ENCODE data around the gene ENKD1. TPM values are rescaled to one million over a fixed set of nuclear protein-coding genes. Genes with fewer than 3 reads are reported as not detected.

The ENKD1 gene
- total and polyA plus RNA-seq, 10 of the 15 experiments (the other 5 are each of a cell fraction or from before 2014, with no cell fraction given) = 0.19 to 8.1 (median 2.8) TPM

- TF ChIP-seq NKRF (conservative IDR thresholded peaks at IDR 0.05) = peak; percentile 40
- TF ChIP-seq CTCF (IDR thresholded peaks at IDR 0.05 in 2 of 3, conservative IDR thresholded peaks at IDR 0.05 in 1 of 3; ENCODE audit: control insufficient read depth in 2 of 3, extremely low read depth in 1 of 3, insufficient read depth in 1 of 3, low read depth in 3 of 3, low read length in 3 of 3) = no peak
- no peak for TF ChIP-seq RBBP5 (conservative IDR thresholded peaks at IDR 0.05)
- peak; percentile 75 for TF ChIP-seq MXI1 (IDR thresholded peaks at IDR 0.05; ENCODE audit: low read depth, low read length)
- 0 out of 2 replicates have a peak, but pooled peaks have one; percentile 13 for TF ChIP-seq PKNOX1 (IDR thresholded peaks at IDR 0.05)
- peak; percentile 75 for TF ChIP-seq BMI1 (IDR thresholded peaks at IDR 0.05; ENCODE audit: borderline replicate concordance)
- TF ChIP-seq CHD4 (IDR thresholded peaks at IDR 0.05) = no peak
- peak; percentile 20 for TF ChIP-seq BCL3 (IDR thresholded peaks at IDR 0.05; ENCODE audit: borderline replicate concordance, insufficient read depth, low read depth, low read length, poor library complexity, severe bottlenecking)
- peak; percentile 23; the same call in 1 of the 2 replicates for TF ChIP-seq DPF2 (IDR thresholded peaks at IDR 0.05)
- no peak for TF ChIP-seq RAD51 (IDR thresholded peaks at IDR 0.05)
- TF ChIP-seq TARDBP (IDR thresholded peaks at IDR 0.05; ENCODE audit: borderline replicate concordance) = peak; percentile 59; the same call in 1 of the 2 replicates
- TF ChIP-seq KLF5 (IDR thresholded peaks at IDR 0.05; ENCODE audit: partially characterized antibody) = peak; percentile 73
- no peak for TF ChIP-seq PML (IDR thresholded peaks at IDR 0.05; ENCODE audit: low read length)
- peak; percentile 83; the same call in 1 of the 2 replicates for TF ChIP-seq LARP7 (IDR thresholded peaks at IDR 0.05)
- peak; percentile 31 for TF ChIP-seq RELA (IDR thresholded peaks at IDR 0.05; ENCODE audit: borderline replicate concordance, partially characterized antibody)
- TF ChIP-seq BACH1 (IDR thresholded peaks at IDR 0.05; ENCODE audit: borderline replicate concordance) = peak; percentile 31; the same call in 1 of the 2 replicates
- TF ChIP-seq E2F4 (IDR thresholded peaks at IDR 0.05; ENCODE audit: low read depth, low read length) = 0 out of 2 replicates have a peak, but pooled peaks have one; percentile 49
- TF ChIP-seq ATF3 (IDR thresholded peaks at IDR 0.05; ENCODE audit: borderline replicate concordance, extremely low read depth, low read depth, low read length) = no peak
- peak; percentile 91 for TF ChIP-seq NR2C2 (IDR thresholded peaks at IDR 0.05; ENCODE audit: borderline replicate concordance, control insufficient read depth, insufficient read length, low read depth)
- peak; percentile 41; the same call in 1 of the 2 replicates for TF ChIP-seq CHD2 (IDR thresholded peaks at IDR 0.05; ENCODE audit: borderline replicate concordance, low read depth, low read length)
- TF ChIP-seq CREM (IDR thresholded peaks at IDR 0.05; ENCODE audit: low read depth) = peak; percentile 52; the same call in 1 of the 2 replicates
These were observed at the start of gene ENKD1, which contains the start of gene C16orf86 (continued) for GRCh38 chr16:67666559-67667452.

All from GM12878 (cell line).